ENCODE results near the gene KCTD7. TPM values are rescaled to one million over a fixed set of nuclear protein-coding genes. Genes with fewer than 3 reads are reported as not detected.
"Not testable (repeated sequence)": the region's sequence is repeated elsewhere in the genome, so short reads cannot be mapped to it uniquely, and the experiment has no call there.

The KCTD7 gene
- total and polyA plus RNA-seq, 9 donors: 13.4 to 28.5 (median 22.0) TPM

DNA sequence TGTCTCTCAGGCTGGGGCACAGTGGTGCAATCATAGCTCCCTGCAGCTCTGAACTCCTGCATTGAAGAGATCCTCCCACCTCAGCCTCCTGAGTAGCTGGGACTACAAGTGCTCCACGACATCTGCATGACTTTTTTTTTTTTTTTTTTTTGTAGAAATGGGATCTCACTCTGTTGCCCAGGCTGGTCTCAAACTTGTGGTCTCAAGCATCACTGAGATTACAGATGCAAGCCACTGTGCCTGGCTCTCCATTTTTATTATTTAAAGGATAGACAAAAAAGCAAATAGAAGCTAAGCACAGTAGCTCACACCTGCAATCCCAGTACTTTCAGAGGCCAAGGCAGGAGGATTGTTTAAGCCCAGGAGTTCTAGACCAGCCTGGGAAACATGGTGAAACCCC is 13.0 kb upstream of the KCTD7 start:
- H3K4me3 ChIP-seq: no peak overlapping the region
- no peaks in the 10 kb centered on the region for H3K4me1 ChIP-seq (ENCODE audit: insufficient read depth)
- no peak for DNase-seq
- H3K27ac ChIP-seq: no peak overlapping the region
- WGBS, 3 donors: 77 to 80% (median 77%) methylated on average over 1 of the region's 1 CpG
- intact Hi-C loops (cut with DNase I): no loop called here
- TF ChIP-seq, protein P1, sequence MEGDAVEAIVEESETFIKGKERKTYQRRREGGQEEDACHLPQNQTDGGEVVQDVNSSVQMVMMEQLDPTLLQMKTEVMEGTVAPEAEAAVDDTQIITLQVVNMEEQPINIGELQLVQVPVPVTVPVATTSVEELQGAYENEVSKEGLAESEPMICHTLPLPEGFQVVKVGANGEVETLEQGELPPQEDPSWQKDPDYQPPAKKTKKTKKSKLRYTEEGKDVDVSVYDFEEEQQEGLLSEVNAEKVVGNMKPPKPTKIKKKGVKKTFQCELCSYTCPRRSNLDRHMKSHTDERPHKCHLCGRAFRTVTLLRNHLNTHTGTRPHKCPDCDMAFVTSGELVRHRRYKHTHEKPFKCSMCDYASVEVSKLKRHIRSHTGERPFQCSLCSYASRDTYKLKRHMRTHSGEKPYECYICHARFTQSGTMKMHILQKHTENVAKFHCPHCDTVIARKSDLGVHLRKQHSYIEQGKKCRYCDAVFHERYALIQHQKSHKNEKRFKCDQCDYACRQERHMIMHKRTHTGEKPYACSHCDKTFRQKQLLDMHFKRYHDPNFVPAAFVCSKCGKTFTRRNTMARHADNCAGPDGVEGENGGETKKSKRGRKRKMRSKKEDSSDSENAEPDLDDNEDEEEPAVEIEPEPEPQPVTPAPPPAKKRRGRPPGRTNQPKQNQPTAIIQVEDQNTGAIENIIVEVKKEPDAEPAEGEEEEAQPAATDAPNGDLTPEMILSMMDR (IDR thresholded peaks at IDR 0.05): no peak
- TF ChIP-seq EP300 (IDR thresholded peaks at IDR 0.05) (no peak), POLR2A (IDR thresholded peaks at IDR 0.05) (no peak)
- H3K36me3 ChIP-seq: no peaks in the 10 kb centered on the region
- no peaks in the 10 kb centered on the region for H3K9me3 ChIP-seq
- no peaks in the 10 kb centered on the region for H3K27me3 ChIP-seq

DNA sequence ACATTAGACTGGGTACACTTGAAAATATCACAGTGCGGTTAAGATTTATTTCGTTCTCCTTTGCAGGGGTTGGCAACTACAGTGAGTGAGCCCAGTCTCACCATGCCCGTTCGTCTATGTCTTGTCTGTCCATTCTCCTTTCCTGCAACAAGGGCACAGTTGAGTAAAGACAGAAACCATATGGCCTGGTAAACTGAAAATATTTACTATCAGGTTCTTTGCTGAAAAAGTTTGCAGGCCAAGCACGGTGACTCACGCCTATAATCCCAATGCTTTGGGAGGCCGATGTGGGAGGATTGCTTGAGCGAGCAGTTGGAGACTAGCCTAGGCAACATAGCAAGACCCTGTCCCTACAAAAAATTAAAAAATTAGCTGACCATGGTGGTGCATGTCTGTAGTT is 11.4 kb upstream of the KCTD7 start:
- H3K4me3 ChIP-seq: no peak overlapping the region
- no peak for DNase-seq
- no peaks in the 10 kb centered on the region for H3K36me3 ChIP-seq
- TF ChIP-seq, protein P1 (IDR thresholded peaks at IDR 0.05): no peak
- no peak for TF ChIP-seq EP300 (IDR thresholded peaks at IDR 0.05)
- H3K4me1 ChIP-seq (ENCODE audit: insufficient read depth): no peaks in the 10 kb centered on the region
- no peak overlapping the region for H3K27ac ChIP-seq
- H3K9me3 ChIP-seq: no peaks in the 10 kb centered on the region
- no peaks in the 10 kb centered on the region for H3K27me3 ChIP-seq
- WGBS, 3 donors: 26 to 43% (median 38%) methylated on average over 8 of the region's 8 CpGs
- intact Hi-C loops (cut with DNase I): no loop called here

DNA sequence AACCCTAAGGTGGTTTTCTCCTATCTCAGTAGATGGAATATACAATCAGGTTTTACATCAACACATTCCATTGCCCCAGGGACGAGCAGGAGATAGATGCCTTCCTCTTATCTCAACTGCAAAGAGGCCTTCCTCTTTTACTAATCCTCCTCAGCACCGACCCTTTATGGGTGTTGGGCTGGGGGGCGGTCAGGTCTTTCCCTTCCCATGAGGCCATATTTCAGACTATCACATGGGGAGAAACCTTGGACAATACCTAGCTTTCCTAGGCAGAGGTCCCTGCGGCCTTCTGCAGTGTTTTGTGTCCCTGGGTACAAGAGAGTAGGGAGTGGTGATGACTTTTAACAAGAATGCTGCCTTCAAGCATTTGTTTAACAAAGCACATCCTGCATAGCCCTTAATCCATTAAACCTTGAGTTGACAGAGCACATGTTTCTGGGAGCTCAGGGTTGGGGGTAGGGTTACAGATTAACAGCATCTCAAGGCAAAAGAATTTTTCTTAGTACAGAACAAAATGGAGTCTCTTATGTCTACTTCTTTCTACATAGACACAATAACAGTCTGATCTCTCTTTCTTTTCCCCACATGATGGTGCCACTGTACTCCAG is 9.2 kb upstream of the KCTD7 start:
- H3K36me3 ChIP-seq; H3K4me1 ChIP-seq (ENCODE audit: insufficient read depth); H3K4me3 ChIP-seq; H3K27ac ChIP-seq; DNase-seq; H3K27me3 ChIP-seq; intact Hi-C loops (cut with DNase I); H3K9me3 ChIP-seq: not testable (repeated sequence)
- 42 to 60% (median 50%) methylated on average over 4 of the region's 4 CpGs for WGBS, 3 donors

DNA sequence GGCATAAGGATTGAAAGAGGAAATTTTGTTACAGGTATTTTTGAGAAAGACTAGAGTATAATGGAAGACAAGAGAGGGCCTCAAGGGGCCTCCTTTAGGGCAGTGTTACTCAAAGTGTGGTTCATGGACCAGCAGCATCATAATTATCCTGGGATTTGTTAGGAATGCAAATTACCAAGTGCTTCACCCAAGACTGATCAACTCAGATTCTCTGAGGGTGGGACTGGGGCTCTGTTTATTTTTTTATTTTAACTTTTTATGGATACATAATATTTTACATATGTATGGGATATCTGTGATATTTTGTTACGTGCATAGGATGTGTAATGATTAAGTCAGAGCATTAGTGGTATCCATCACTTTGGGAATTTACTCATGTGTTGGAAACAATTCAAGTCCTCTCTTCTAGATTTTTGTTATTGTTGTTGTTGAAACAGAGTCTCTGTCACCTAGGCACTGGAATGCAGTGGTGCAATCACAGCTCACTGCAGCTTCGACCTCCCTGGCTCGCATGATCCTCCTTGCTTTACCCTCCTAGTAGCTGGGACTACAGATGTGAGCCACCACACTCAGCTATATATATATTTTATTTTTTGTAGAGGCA is 2.2 kb upstream of the KCTD7 start:
- 73 to 77% (median 77%) methylated on average over 3 of the region's 3 CpGs for WGBS, 3 donors
- intact Hi-C loops (cut with DNase I): no loop called here

More for the DNA sequence above, 2.2 kb upstream of the KCTD7 start:
- no peaks in the 10 kb centered on the region for H3K36me3 ChIP-seq
- peaks cover 8% of the 10 kb centered on the region for H3K4me1 ChIP-seq (ENCODE audit: insufficient read depth)
- no peak for TF ChIP-seq POLR2A (IDR thresholded peaks at IDR 0.05)
- TF ChIP-seq, protein P1 (IDR thresholded peaks at IDR 0.05): no peak
- no peak for TF ChIP-seq EP300 (IDR thresholded peaks at IDR 0.05)
- no peak overlapping the region for H3K4me3 ChIP-seq
- no peaks in the 10 kb centered on the region for H3K27me3 ChIP-seq
- H3K27ac ChIP-seq: no peak overlapping the region
- no peaks in the 10 kb centered on the region for H3K9me3 ChIP-seq
- DNase-seq: no peak
